Measurements from ENCODE around the gene MYO5C.
A peak's percentile ranks its signal among the peaks of the same experiment; 100 is the strongest.
"Not testable (repeated sequence)": the region's sequence is repeated elsewhere in the genome, so short reads cannot be mapped to it uniquely, and the experiment has no call there.

Gene MYO5C

GRCh38 chr15:52246686-52247431 lies 48.7 kb downstream of the MYO5C start:
- peak; percentile 52 to 58 for DNase-seq (ENCODE audit: low read depth in 2 of 2)

DNA sequence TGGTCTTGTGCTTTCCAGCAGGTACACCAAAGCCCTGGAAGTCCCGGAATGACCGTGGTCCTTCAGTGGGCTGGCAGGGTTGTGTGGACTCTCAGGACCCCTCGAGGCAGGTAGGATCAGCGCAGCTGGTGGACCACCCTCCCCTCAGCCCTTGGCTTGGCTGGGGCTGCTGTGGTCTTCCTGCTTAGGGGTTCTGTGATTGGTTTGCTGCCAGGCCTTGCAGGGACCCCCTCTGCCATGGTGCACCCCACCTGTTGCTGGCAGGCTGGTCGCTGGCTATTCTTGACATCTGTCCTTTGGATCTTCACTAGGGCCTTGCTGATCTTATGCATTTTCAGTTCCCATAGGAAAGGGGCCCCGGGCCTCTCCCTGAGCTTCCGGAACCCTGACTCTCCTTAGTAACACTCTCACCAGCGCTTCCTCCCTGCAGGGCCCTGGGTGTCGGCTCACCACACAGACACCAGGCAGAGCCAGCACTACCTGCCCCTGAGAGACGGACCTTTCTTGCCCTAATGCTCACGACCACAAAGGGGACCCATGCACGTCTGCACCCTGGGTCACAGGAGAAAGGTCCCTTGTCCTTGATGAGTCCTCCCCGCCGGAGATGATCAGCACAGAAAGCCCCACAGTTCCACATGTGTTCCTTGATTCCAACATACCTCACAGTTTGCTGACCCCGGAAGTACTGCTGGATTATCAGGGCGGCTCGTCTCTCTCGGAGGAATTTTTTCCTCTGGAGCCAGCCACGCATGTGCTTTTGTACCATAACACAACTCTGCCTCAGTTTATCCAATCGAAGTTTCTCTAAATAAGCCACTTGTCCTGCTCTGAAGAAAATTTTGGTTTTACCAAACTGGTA lies 51.7 kb downstream of the MYO5C start:
- DNase-seq (ENCODE audit: low read depth in 2 of 2): no peak

- no peak for DNase-seq (ENCODE audit: low read depth in 2 of 2)
Measured at GRCh38 chr15:52243286-52243685, 52.3 kb downstream of the MYO5C start.

GRCh38 chr15:52241489-52241888 lies 54.1 kb downstream of the MYO5C start:
- DNase-seq (ENCODE audit: low read depth in 2 of 2): no peak

GRCh38 chr15:52240166-52240565 lies 55.4 kb downstream of the MYO5C start:
- no peak for DNase-seq (ENCODE audit: low read depth in 2 of 2)

DNA sequence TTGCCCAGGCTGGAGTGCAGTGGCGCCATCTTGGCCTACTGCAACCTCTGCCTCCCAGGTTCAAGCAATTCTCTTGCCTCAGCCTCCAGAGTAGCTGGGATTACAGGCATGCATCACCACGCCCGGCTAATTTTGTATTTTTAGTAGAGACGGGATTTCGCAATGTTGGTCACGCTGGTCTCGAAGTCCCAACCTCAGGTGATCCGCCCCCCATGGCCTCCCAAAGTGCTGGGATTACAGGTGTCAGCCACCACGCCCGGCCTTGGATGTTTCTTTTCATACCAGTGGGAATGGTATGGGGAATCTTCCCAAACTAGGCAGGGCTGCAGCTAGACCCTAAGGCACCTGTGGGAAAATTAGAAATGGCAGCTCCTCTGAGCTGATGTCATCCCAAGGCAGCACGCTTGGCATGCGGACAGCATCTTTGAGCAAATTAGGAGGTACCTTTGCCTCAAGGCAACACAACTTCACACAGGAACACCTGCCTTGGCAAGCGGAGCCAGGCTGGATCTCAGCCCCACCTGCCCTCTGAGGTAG lies 56.5 kb downstream of the MYO5C start:
- DNase-seq (ENCODE audit: low read depth in 2 of 2): not testable (repeated sequence)

GRCh38 chr15:52238149-52238548 lies 57.5 kb downstream of the MYO5C start:
- no peak for DNase-seq (ENCODE audit: low read depth in 2 of 2)

GRCh38 chr15:52236013-52236412 lies 59.6 kb downstream of the MYO5C start:
- DNase-seq (ENCODE audit: low read depth in 2 of 2): no peak

DNA sequence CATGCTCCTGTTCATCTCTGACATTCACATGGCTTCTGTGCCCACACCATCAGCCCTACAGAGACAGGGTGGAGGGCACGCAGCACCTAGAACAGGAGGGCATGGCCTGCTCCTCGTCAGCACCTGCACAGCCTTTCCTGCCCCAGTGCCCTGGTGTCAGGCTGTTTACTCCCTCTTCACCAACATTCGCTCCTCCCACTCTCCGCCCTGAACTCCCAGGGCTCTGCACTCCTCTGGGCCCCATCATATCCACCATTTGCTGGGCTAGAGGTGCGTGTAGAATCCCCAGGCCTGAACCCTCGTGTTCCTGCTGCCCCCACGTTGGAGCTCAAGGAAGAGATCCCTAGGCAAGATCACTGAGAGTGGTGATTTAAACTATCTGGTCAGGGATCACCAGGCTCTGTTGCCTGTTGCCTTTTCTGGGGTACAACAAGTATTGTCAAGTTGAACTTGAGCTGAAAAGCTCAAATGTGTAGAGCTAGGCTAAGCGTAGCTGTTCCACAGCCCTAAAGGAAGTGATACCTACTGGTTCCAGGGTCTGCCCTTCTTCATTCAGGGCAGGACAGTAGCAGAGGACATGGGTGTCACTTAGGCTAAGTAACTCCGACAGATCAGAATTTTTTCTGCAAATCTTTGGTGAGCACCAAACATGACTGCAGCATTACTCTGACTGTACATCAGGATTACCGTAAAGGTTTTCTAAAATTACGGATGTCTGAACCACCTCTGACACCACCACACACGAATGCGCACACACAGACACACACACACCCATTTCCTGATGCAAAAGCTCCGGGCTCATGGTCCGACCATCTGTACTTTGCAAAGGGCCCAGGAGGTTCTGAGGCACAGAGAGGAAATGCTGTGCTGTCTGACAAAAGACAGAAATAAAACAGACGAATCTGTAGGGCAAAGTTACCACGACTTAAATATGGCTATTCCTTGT lies 60.7 kb downstream of the MYO5C start:
- DNase-seq (ENCODE audit: low read depth in 2 of 2): no peak

- no peak for DNase-seq (ENCODE audit: low read depth in 2 of 2)
Measured at GRCh38 chr15:52233405-52233804, 62.2 kb downstream of the MYO5C start.

GRCh38 chr15:52232327-52232726 lies 63.3 kb downstream of the MYO5C start:
- no peak for DNase-seq (ENCODE audit: low read depth in 2 of 2)

DNA sequence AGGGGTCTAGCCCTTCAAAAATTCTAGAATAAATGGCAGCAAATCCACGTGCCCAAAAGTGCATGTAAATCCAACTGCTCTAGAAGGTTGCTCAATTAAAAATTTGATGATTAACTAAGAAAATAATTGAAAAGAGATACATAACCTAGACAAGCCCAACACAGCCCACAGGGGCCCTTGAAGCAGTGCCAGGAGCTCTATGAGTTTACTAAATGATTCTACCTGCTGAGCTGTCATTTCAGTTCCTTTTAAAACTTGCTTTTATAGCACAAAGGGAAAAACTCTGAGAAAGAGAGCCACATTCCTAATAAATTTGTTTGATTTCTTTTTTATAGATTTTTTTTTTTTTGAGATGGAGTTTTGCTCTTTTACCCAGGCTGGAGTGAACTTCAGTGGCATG lies 65.5 kb downstream of the MYO5C start:
- no peak for DNase-seq (ENCODE audit: low read depth in 2 of 2)

GRCh38 chr15:52228921-52229320 lies 66.7 kb downstream of the MYO5C start:
- DNase-seq (ENCODE audit: low read depth in 2 of 2): no peak

GRCh38 chr15:52227456-52227855 lies 68.1 kb downstream of the MYO5C start:
- peak; percentile 45 to 47 for DNase-seq (ENCODE audit: low read depth in 2 of 2)

GRCh38 chr15:52225230-52225629 lies 70.4 kb downstream of the MYO5C start:
- DNase-seq (ENCODE audit: low read depth in 2 of 2): no peak

- DNase-seq (ENCODE audit: low read depth in 2 of 2): no peak
Measured at GRCh38 chr15:52224211-52224610, 71.4 kb downstream of the MYO5C start.

- DNase-seq (ENCODE audit: low read depth in 2 of 2): no peak
Measured at GRCh38 chr15:52221730-52222129, 73.9 kb downstream of the MYO5C start.

- no peak for DNase-seq (ENCODE audit: low read depth in 2 of 2)
Measured at GRCh38 chr15:52220937-52221660, 74.5 kb downstream of the MYO5C start.

DNA sequence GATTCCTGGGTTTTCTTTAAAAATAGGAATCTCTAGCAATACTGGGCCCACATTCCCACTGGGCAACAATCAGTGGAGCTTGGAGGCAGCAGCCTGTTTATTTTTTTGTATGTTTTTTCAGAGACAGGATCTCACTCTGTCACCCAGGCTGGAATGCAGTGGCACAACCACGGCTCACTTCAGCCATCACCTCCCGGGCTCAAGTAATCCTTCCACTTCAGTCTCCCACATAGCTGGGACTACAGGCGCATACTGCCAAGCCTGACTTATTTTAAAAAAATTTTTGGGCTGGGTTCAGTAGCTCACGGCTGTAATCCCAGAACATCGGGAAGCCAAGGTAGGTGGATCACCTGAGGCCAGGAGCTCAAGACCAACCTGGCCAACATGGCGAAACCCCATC lies 75.4 kb downstream of the MYO5C start:
- DNase-seq (ENCODE audit: low read depth in 2 of 2): no peak

- no peak for DNase-seq (ENCODE audit: low read depth in 2 of 2)
Measured at GRCh38 chr15:52218816-52219215, 76.8 kb downstream of the MYO5C start.

DNA sequence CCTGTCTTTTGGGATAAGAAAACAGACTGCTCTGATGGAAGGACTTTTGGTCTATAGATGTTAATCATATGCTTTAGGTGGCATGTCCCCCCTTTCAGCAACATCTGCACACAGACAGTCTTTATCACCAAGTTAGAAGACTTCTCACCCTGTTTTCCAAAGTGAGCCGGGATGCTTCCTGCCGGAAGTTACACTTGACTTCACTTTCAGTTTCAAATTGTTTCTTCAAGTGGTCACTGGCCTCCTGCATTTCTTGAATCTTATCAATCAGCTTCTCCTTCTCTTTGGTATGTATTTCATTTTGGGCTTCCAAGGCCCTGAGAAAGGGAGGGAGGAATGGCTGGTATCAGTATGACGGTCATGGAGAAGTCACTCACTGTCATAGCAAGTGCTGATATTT lies 77.2 kb downstream of the MYO5C start:
- no peak for DNase-seq (ENCODE audit: low read depth in 2 of 2)

All from fibroblast of skin of left quadriceps (primary cell).